Neuronal stem cell (in vitro differentiated cells): ENCODE results near the gene RBP5.

ENCODE experiments used
- DNase-seq: peaks from one replicate; pipeline ENCODE4 v3.0.0-alpha.2; 2013; ENCODE audit warnings: low spot score
- H2AFZ ChIP-seq: one replicate; pipeline ENCODE4 v1.6.1; 2013; ENCODE audit warnings: mild to moderate bottlenecking, low read length, inconsistent platforms
- H2AK5ac ChIP-seq: 2 replicates; pipeline ENCODE4 v1.6.1; 2013; ENCODE audit warnings: low read depth, mild to moderate bottlenecking, inconsistent platforms, low read length, moderate library complexity, mixed read lengths
- H2BK120ac ChIP-seq: 2 replicates; pipeline ENCODE4 v1.6.1; 2013; ENCODE audit warnings: low read depth, mild to moderate bottlenecking, inconsistent platforms, low read length, moderate library complexity, mixed read lengths
- H2BK12ac ChIP-seq: one replicate; pipeline ENCODE4 v1.6.1; 2013; ENCODE audit warnings: low read length, inconsistent platforms
- H2BK15ac ChIP-seq: 2 replicates; pipeline ENCODE4 v1.6.1; 2013; ENCODE audit warnings: mild to moderate bottlenecking, low read length, inconsistent platforms, mixed read lengths
- H2BK5ac ChIP-seq: one replicate; pipeline ENCODE4 v1.6.1; 2013; ENCODE audit warnings: inconsistent platforms, mild to moderate bottlenecking, low read length, moderate library complexity
- H3K14ac ChIP-seq: one replicate; pipeline ENCODE4 v1.6.1; 2013; ENCODE audit warnings: low read length, inconsistent platforms
- H3K18ac ChIP-seq: 2 replicates; pipeline ENCODE4 v1.6.1; 2013; ENCODE audit warnings: low read length, inconsistent platforms
- H3K23ac ChIP-seq: 2 replicates; pipeline ENCODE4 v1.6.1; 2013; ENCODE audit warnings: low read depth, mild to moderate bottlenecking, mixed read lengths, low read length, inconsistent platforms; ENCODE audit not compliant: poor library complexity
- H3K27ac ChIP-seq: replicated peaks from 3 replicates; pipeline ENCODE4 v1.5.1; 2013; ENCODE audit warnings: low read length, inconsistent platforms
- H3K27me3 ChIP-seq, 3 experiments: 2 replicates each; pipeline ENCODE4 v1.6.1; 2013; ENCODE audit warnings: low read length in 3 of 3, mild to moderate bottlenecking in 2 of 3, inconsistent platforms in 1 of 3, low read depth in 1 of 3, mixed read lengths in 1 of 3, moderate library complexity in 1 of 3; ENCODE audit not compliant: control insufficient read depth in 3 of 3, insufficient read depth in 3 of 3
- H3K36me3 ChIP-seq, 2 donors: replicated peaks in 1 of 2; 2 replicates each; pipeline ENCODE4 v1.6.1; 2013; ENCODE audit warnings: low read length in 2 of 2; ENCODE audit not compliant: control insufficient read depth in 2 of 2, insufficient read depth in 2 of 2
- H3K4ac ChIP-seq: 2 replicates; pipeline ENCODE4 v1.6.1; 2013; ENCODE audit warnings: inconsistent platforms, mild to moderate bottlenecking, low read length, moderate library complexity
- H3K4me1 ChIP-seq, 2 donors: 1 replicate in 1 of 2; 2 replicates in 1 of 2; pipeline ENCODE4 v1.6.1; 2013; ENCODE audit warnings: low read length in 2 of 2, low read depth in 1 of 2; ENCODE audit not compliant: control insufficient read depth in 2 of 2, insufficient read depth in 1 of 2
- H3K4me2 ChIP-seq: one replicate; pipeline ENCODE4 v1.6.1; 2013; ENCODE audit warnings: mild to moderate bottlenecking, low read length, inconsistent platforms; ENCODE audit not compliant: insufficient read depth, poor library complexity, severe bottlenecking
- H3K4me3 ChIP-seq, 2 donors: 2 replicates each; pipeline ENCODE4 v1.5.1; 2013; ENCODE audit warnings: low read length in 2 of 2, mild to moderate bottlenecking in 2 of 2, inconsistent platforms in 1 of 2, moderate library complexity in 1 of 2
- H3K79me1 ChIP-seq: one replicate; pipeline ENCODE4 v1.6.1; 2013; ENCODE audit warnings: low read depth, mild to moderate bottlenecking, inconsistent platforms, low read length, moderate library complexity
- H3K9ac ChIP-seq: one replicate; pipeline ENCODE4 v1.6.1; 2013; ENCODE audit warnings: mild to moderate bottlenecking, low read depth, low read length, inconsistent platforms; ENCODE audit not compliant: poor library complexity
- H3K9me3 ChIP-seq, 2 donors: replicated peaks in 1 of 2; 2 replicates each; pipeline versions ENCODE3 to v1.6.1; 2013; ENCODE audit warnings: low read length in 2 of 2, mild to moderate bottlenecking in 2 of 2, inconsistent platforms in 1 of 2, low read depth in 1 of 2, mixed read lengths in 1 of 2, moderate library complexity in 1 of 2; ENCODE audit not compliant: control insufficient read depth in 2 of 2, insufficient read depth in 1 of 2
- H4K8ac ChIP-seq: one replicate; pipeline ENCODE4 v1.6.1; 2013; ENCODE audit warnings: low read depth, mild to moderate bottlenecking, inconsistent platforms, low read length, moderate library complexity
- H4K91ac ChIP-seq: one replicate; pipeline ENCODE4 v1.6.1; 2013; ENCODE audit warnings: low read length, low read depth, mild to moderate bottlenecking, inconsistent platforms; ENCODE audit not compliant: poor library complexity
- WGBS, 2 donors: extraction: QIAGEN DNeasy Blood & Tissue Kit; methylation state at CpG; one replicate each; pipeline ENCODE4 v1.1.7; 2013; ENCODE audit warnings: missing lambda C conversion rate in 2 of 2, mixed read lengths in 1 of 2; ENCODE audit not compliant: insufficient read length in 2 of 2, insufficient replicate concordance in 1 of 2; ENCODE audit errors: extremely low coverage in 2 of 2; 5-methylcytosine and 5-hydroxymethylcytosine counted together

RBP5 gene

DNA sequence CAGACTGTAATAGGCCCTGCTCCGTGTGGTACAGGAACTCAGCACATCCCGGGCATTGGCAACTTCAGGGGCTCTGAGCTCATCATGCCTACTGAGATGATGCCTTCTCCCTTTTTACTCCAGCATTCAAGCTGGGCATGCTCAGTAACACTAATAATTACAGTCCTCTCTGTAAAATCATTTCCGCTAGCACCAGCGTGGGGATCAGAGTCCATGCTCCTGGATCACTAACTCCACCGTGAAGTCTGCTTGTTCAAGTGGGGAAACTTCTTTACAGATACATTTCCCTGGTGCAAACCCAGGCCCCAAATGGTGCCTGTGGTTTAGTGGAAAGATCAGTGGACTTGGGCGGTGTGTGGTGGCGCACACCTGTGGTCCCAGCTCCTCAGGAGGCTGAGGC is 18.2 kb upstream of the RBP5 start:
- Histone ChIP-seq H2BK120ac (no peak overlapping the region), H2BK5ac (no peak overlapping the region), H4K8ac (no peak overlapping the region), H3K9me3 (no peaks in the 10 kb centered on the region), H3K4me3 (no peak overlapping the region), H3K18ac (no peak overlapping the region), H3K14ac (no peak overlapping the region), H3K27me3 (no peaks in the 10 kb centered on the region), H3K4me1 (no peaks in the 10 kb centered on the region), H3K4ac (no peak overlapping the region), H2BK12ac (no peak overlapping the region), H3K9ac (no peak overlapping the region), H2AFZ (no peak overlapping the region), H2AK5ac (no peak overlapping the region), H3K23ac (no peak overlapping the region), H2BK15ac (no peak overlapping the region), H4K91ac (no peak overlapping the region), H3K79me1 (no peaks in the 10 kb centered on the region), H3K4me2 (no peak overlapping the region), H3K36me3 (peaks cover 11 to 71% of the 10 kb centered on the region in 2 donors), H3K27ac (no peak overlapping the region)
- DNase-seq: no peak
- no CpG with 5 or more reads among the region's 7 CpGs for WGBS, 2 donors

DNA sequence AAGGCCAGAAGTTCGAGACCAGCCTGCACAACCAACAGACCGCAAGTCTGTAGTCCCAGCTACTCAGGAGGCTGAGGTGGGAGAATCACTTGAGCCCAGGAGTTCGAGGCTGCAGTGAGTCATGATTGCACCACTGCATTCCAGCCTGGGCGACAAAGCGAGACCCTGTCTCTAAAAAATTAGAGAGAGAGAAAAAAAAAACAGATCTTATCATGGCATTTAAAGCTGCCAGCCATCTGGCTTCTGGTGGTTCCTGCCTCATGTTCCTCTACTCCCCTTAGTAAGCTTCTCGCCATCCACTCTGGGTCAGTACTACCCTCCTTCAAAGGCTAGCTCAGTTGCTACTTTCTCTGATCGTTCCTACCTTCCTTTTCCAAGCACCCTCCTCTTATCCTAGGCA is 17.5 kb upstream of the RBP5 start:
- no peak overlapping the region for H3K23ac ChIP-seq
- no peak overlapping the region for H2AFZ ChIP-seq
- H3K36me3 ChIP-seq: peaks cover 11 to 73% of the 10 kb centered on the region in 2 donors
- no peak overlapping the region for H3K18ac ChIP-seq
- no CpG with 5 or more reads among the region's 7 CpGs for WGBS, 2 donors
- no peak overlapping the region for H2AK5ac ChIP-seq
- no peaks in the 10 kb centered on the region for H3K27me3 ChIP-seq
- H3K9me3 ChIP-seq: no peaks in the 10 kb centered on the region
- no peak overlapping the region for H3K14ac ChIP-seq
- H2BK5ac ChIP-seq: no peak overlapping the region
- no peak overlapping the region for H3K27ac ChIP-seq
- H3K4me2 ChIP-seq: no peak overlapping the region
- H3K79me1 ChIP-seq: no peaks in the 10 kb centered on the region
- H2BK120ac ChIP-seq: no peak overlapping the region
- no peak overlapping the region for H2BK12ac ChIP-seq
- H4K8ac ChIP-seq: no peak overlapping the region
- no peak overlapping the region for H3K4me3 ChIP-seq
- H4K91ac ChIP-seq: no peak overlapping the region
- no peak overlapping the region for H3K9ac ChIP-seq
- no peak overlapping the region for H2BK15ac ChIP-seq
- no peak for DNase-seq
- H3K4ac ChIP-seq: no peak overlapping the region
- no peaks in the 10 kb centered on the region for H3K4me1 ChIP-seq

DNA sequence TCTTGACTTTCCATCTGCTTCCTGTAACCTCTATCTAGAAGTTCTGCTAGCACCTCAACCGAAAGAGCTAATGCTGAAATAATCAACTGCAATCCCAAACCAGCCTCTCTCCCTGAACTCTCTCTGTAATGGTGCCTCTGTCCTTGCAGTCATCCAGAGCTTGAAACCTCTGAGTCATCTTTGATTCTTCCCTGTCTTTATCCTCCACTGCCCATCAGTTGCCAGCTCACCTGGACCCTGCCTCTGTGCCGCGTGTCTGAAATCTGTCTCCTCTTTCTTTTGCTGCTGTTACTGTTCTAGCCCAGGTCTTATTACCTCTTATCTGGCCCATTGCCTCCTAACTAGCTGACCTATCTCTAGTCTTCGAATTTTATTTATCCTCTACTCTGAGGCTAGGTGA is 17.0 kb upstream of the RBP5 start:
- Histone ChIP-seq H2BK12ac (no peak overlapping the region), H4K91ac (no peak overlapping the region), H3K23ac (no peak overlapping the region), H3K9ac (no peak overlapping the region), H2BK120ac (no peak overlapping the region), H3K9me3 (no peaks in the 10 kb centered on the region), H3K4ac (no peak overlapping the region), H3K27ac (no peak overlapping the region), H4K8ac (no peak overlapping the region), H3K4me1 (no peaks in the 10 kb centered on the region), H3K18ac (no peak overlapping the region), H2AK5ac (no peak overlapping the region), H3K14ac (no peak overlapping the region), H3K4me2 (no peak overlapping the region), H2BK5ac (no peak overlapping the region), H3K36me3 (peaks cover 9 to 72% of the 10 kb centered on the region in 2 donors), H2BK15ac (no peak overlapping the region), H3K4me3 (no peak overlapping the region), H3K79me1 (no peaks in the 10 kb centered on the region), H3K27me3 (no peaks in the 10 kb centered on the region), H2AFZ (no peak overlapping the region)
- no CpG with 5 or more reads among the region's 4 CpGs for WGBS, 2 donors
- no peak for DNase-seq

DNA sequence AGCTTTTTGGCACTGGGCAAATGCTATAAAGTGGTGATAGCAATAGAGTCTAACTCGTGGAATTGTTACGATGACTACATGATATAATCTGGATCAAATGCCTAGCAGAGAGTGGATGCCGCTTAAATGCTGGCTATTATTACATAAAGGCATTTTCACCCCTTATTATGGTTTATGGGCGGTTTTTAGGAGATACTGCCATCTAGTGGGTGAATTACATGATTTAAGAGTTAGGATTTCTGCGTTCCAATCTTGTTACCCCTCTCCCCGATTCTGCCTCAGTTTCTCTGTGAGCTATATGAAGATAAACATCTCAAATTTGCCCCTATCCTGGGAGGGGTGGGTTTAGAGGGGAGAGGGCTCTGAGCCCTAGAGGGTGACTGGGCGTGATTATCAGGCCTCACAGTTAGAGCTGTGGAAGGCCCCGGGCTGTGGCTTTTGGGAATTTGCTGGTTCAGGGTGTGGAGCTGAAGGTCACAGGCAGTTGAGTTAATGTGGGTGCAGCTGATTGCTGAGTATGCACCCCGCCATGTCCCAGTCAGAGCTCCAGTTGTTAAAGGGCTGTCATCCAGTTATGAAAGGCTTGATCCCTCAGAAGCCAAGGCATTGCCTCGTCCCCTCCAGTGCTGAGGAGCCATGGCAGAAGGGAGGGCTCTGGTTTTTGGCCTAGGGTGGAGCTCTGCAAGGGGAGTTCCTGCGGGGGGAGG is 15.9 kb upstream of the RBP5 start:
- no peak overlapping the region for H3K4ac ChIP-seq
- peak overlapping the region in 1 of 2 donors; percentile 51 for H3K4me3 ChIP-seq
- WGBS, 2 donors: no CpG with 5 or more reads among the region's 11 CpGs
- no peaks in the 10 kb centered on the region for H3K9me3 ChIP-seq
- no peak overlapping the region for H2AFZ ChIP-seq
- no peak overlapping the region for H4K91ac ChIP-seq
- no peak overlapping the region for H3K18ac ChIP-seq
- H2BK15ac ChIP-seq: no peak overlapping the region
- H3K27me3 ChIP-seq: no peaks in the 10 kb centered on the region
- H3K4me2 ChIP-seq: no peak overlapping the region
- H3K14ac ChIP-seq: no peak overlapping the region
- H3K23ac ChIP-seq: no peak overlapping the region
- H2BK12ac ChIP-seq: no peak overlapping the region
- no peak overlapping the region for H3K27ac ChIP-seq
- H3K4me1 ChIP-seq: no peaks in the 10 kb centered on the region
- no peak overlapping the region for H2BK5ac ChIP-seq
- H2BK120ac ChIP-seq: no peak overlapping the region
- H3K9ac ChIP-seq: no peak overlapping the region
- no peaks in the 10 kb centered on the region for H3K79me1 ChIP-seq
- peaks cover 1 to 67% of the 10 kb centered on the region in 2 donors for H3K36me3 ChIP-seq
- no peak overlapping the region for H4K8ac ChIP-seq
- no peak overlapping the region for H2AK5ac ChIP-seq
- no peak for DNase-seq
